BLaER1 treated with 17β-estradiol and CSF1 and Interleukin-3, amounts not matched to agents 10 nM and 100 nM (cell line): Measurements from ENCODE around the gene DEUP1.

Source experiments
- H3K27ac ChIP-seq, 11 experiments: shearing (Covaris generic); formaldehyde crosslinking; 2 replicates each; pipeline ENCODE4 v1.8.1; 2022
- H3K27me3 ChIP-seq, 11 experiments: shearing (Covaris generic); formaldehyde crosslinking; 2 replicates each; pipeline ENCODE4 v1.8.1; 2022
- H3K36me3 ChIP-seq, 11 experiments: shearing (Covaris generic); formaldehyde crosslinking; 2 replicates each; pipeline ENCODE4 v1.8.1; 2022
- H3K4me1 ChIP-seq, 10 experiments: shearing (Covaris generic); formaldehyde crosslinking; 2 replicates each; pipeline ENCODE4 v1.8.1; 2022
- H3K4me2 ChIP-seq, 11 experiments: shearing (Covaris generic); formaldehyde crosslinking; 2 replicates each; pipeline ENCODE4 v1.8.1; 2022
- H3K4me3 ChIP-seq, 10 experiments: shearing (Covaris generic); formaldehyde crosslinking; 2 replicates each; pipeline ENCODE4 v1.8.1; 2022
- H3K9ac ChIP-seq, 11 experiments: shearing (Covaris generic); formaldehyde crosslinking; 2 replicates each; pipeline ENCODE4 v1.8.1; 2022
- H3K9me3 ChIP-seq, 11 experiments: shearing (Covaris generic); formaldehyde crosslinking; replicated peaks in 1 of 11; 2 replicates each; pipeline ENCODE4 v1.8.1; 2022
- H4K20me1 ChIP-seq, 11 experiments: shearing (Covaris generic); formaldehyde crosslinking; 2 replicates each; pipeline ENCODE4 v1.8.1; 2022
- Cebpa-rat ChIP-seq, 11 experiments: shearing (Covaris generic); IDR thresholded peaks; 2 replicates each; pipeline ENCODE4 v1.8.1; 2022

DEUP1 gene

DNA sequence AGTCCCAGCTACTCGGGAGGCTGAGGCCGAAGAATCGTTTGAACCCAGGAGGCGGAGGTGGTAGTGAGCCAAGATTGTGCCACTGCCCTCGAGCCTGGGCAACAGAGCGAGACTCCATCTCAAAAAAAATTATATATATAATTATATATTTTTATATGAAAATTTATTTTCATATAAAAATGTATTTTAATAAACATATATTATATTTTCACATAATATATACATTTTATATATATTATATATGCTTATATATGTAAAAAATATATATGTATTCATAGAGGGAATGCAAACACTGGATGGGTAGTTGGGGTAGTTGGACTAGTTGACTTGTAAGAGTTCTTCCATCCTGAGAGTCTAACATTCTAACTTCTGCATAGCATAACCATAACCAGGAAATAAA, 20.3 kb downstream of the DEUP1 start:
- no peaks in the 10 kb centered on the region for H4K20me1 ChIP-seq
- H3K36me3 ChIP-seq, result no peaks in the 10 kb centered on the region
- no peaks in the 10 kb centered on the region for H3K4me1 ChIP-seq
- no peak overlapping the region for H3K9ac ChIP-seq
- no peaks in the 10 kb centered on the region for H3K27me3 ChIP-seq
- no peak overlapping the region for H3K4me2 ChIP-seq
- H3K9me3 ChIP-seq, result peaks cover 9 to 15% (median 12%) of the 10 kb centered on the region in 11 experiments; a peak in 21 of 22 replicates
- H3K4me3 ChIP-seq, result no peak overlapping the region
- no peak for TF ChIP-seq Cebpa-rat (IDR thresholded peaks at IDR 0.05)
- H3K27ac ChIP-seq, result no peak overlapping the region

DNA sequence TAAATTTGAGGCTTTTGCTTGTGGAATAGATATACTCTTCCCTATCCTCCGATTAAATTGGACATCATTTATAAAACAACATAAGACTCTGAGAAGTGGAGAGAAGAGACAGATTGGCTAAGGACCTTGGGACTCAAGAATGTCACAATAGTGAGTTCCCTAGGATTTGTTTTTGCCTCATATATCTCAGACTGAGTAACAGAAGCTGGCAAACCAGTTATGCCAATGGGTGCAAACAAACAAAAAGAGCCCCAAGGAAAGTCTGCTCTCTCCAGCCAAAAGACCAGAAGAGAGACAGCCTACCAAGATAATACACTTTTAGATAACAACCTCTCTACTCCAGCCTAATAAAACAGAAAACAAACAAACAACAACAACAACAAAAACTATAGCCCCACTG, 28.9 kb downstream of the DEUP1 start:
- no peaks in the 10 kb centered on the region for H3K27me3 ChIP-seq
- TF ChIP-seq Cebpa-rat (IDR thresholded peaks at IDR 0.05), result no peak
- no peaks in the 10 kb centered on the region for H3K36me3 ChIP-seq
- H3K4me3 ChIP-seq, result no peak overlapping the region
- H3K9ac ChIP-seq, result no peak overlapping the region
- H4K20me1 ChIP-seq, result no peaks in the 10 kb centered on the region
- no peak overlapping the region for H3K4me2 ChIP-seq
- peaks cover 14 to 29% (median 20%) of the 10 kb centered on the region in 11 experiments; a peak in 19 of 22 replicates for H3K9me3 ChIP-seq
- no peaks in the 10 kb centered on the region for H3K4me1 ChIP-seq
- no peak overlapping the region for H3K27ac ChIP-seq

DNA sequence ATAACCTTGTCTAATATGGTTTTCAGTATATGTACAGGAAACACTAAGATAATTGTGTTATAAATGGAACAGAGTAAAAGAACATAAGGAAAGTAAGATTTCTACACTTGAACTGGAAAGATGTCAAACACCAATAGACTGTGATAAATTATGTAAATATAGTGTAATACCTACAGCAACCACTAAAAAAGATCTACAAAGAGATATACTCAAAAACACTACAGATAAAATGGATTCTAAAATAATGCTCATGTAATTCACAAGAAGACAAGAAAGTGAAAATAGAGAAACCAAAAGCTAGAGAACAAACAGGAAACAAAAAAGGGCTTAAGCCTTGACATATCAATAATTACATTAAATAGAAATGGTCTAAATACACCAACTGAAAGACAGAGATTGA, 30.9 kb downstream of the DEUP1 start:
- Histone ChIP-seq H3K27me3 (no peaks in the 10 kb centered on the region), H3K4me3 (no peak overlapping the region), H3K9ac (no peak overlapping the region), H4K20me1 (no peaks in the 10 kb centered on the region), H3K27ac (no peak overlapping the region), H3K9me3 (peaks cover 14 to 29% (median 20%) of the 10 kb centered on the region in 11 experiments; a peak in 19 of 22 replicates), H3K4me2 (no peak overlapping the region), H3K36me3 (no peaks in the 10 kb centered on the region), H3K4me1 (no peaks in the 10 kb centered on the region)
- TF ChIP-seq Cebpa-rat (IDR thresholded peaks at IDR 0.05), result no peak

- TF ChIP-seq Cebpa-rat (IDR thresholded peaks at IDR 0.05), result no peak
- no peak overlapping the region for H3K27ac ChIP-seq
- H3K9ac ChIP-seq, result no peak overlapping the region
- H3K27me3 ChIP-seq, result no peaks in the 10 kb centered on the region
- peaks cover 0 to 12% (median 0%) of the 10 kb centered on the region in 11 experiments; a peak in 4 of 22 replicates for H3K9me3 ChIP-seq
- H3K4me3 ChIP-seq, result no peak overlapping the region
- no peak overlapping the region for H3K4me2 ChIP-seq
- H3K4me1 ChIP-seq, result no peaks in the 10 kb centered on the region
- no peaks in the 10 kb centered on the region for H4K20me1 ChIP-seq
- H3K36me3 ChIP-seq, result no peaks in the 10 kb centered on the region
Observed at GRCh38 chr11:93368022-93368421, 37.5 kb downstream of the DEUP1 start.

DNA sequence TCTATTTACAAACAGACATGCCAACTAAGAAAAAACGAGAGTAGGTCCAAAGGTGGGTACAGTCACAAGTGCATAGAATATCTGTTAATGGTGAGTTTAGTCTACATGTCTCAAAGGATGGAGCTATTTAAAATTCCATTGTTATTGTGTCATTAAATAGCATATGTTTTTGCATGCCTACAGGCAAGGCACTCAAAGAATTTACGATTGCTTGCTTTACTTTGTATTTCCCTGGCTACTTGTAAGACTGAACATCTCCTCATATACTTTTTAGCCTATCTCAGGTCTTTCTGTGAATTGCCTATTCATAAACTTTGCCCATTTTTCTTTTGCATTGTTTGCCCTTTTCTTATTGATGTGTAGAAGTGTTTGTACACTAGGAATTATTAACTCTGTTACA, 39.7 kb downstream of the DEUP1 start:
- Histone ChIP-seq H3K4me3 (no peak overlapping the region), H3K27me3 (no peaks in the 10 kb centered on the region), H3K4me2 (no peak overlapping the region), H3K36me3 (no peaks in the 10 kb centered on the region), H4K20me1 (no peaks in the 10 kb centered on the region), H3K4me1 (no peaks in the 10 kb centered on the region), H3K27ac (no peak overlapping the region), H3K9me3 (peaks cover 0 to 12% (median 0%) of the 10 kb centered on the region in 11 experiments; a peak in 2 of 22 replicates), H3K9ac (no peak overlapping the region)
- no peak for TF ChIP-seq Cebpa-rat (IDR thresholded peaks at IDR 0.05)

DNA sequence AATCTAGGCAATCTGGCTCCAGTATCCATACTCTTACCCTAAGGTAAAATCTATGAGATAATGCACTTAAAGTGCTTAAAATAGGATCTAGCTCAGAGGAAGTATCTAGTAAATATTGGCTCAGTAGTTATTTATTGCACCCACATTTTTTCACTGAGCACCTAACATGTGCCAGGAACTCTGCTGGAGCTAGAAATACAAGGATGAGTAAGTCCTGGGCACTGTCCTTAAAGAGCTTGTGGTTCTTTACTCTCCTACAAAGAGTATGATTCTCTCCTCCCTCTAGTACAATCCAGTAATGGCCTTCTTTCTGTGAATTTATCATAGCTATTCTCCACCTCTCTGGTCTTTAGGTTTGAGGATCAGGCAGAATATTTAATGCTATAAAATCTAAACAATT, 59.2 kb downstream of the DEUP1 start:
- no peak for TF ChIP-seq Cebpa-rat (IDR thresholded peaks at IDR 0.05)
- Histone ChIP-seq H3K27ac (no peak overlapping the region), H3K36me3 (no peaks in the 10 kb centered on the region), H3K9me3 (no peaks in the 10 kb centered on the region), H3K9ac (no peak overlapping the region), H4K20me1 (no peaks in the 10 kb centered on the region), H3K4me3 (no peak overlapping the region), H3K4me2 (no peak overlapping the region), H3K4me1 (no peaks in the 10 kb centered on the region), H3K27me3 (no peaks in the 10 kb centered on the region)

- H4K20me1 ChIP-seq, result no peaks in the 10 kb centered on the region
- TF ChIP-seq Cebpa-rat (IDR thresholded peaks at IDR 0.05), result no peak
- no peak overlapping the region for H3K9ac ChIP-seq
- H3K4me2 ChIP-seq, result no peak overlapping the region
- H3K27ac ChIP-seq, result no peak overlapping the region
- H3K4me3 ChIP-seq, result no peak overlapping the region
- no peaks in the 10 kb centered on the region for H3K9me3 ChIP-seq
- no peaks in the 10 kb centered on the region for H3K4me1 ChIP-seq
- no peaks in the 10 kb centered on the region for H3K36me3 ChIP-seq
- H3K27me3 ChIP-seq, result no peaks in the 10 kb centered on the region
Observed at GRCh38 chr11:93392867-93393266, 62.3 kb downstream of the DEUP1 start.

- no peak overlapping the region for H3K4me2 ChIP-seq
- H4K20me1 ChIP-seq, result no peaks in the 10 kb centered on the region
- no peaks in the 10 kb centered on the region for H3K9me3 ChIP-seq
- no peak overlapping the region for H3K27ac ChIP-seq
- no peak overlapping the region for H3K4me3 ChIP-seq
- no peaks in the 10 kb centered on the region for H3K27me3 ChIP-seq
- H3K9ac ChIP-seq, result no peak overlapping the region
- H3K4me1 ChIP-seq, result no peaks in the 10 kb centered on the region
- TF ChIP-seq Cebpa-rat (IDR thresholded peaks at IDR 0.05), result no peak
- H3K36me3 ChIP-seq, result no peaks in the 10 kb centered on the region
Observed at GRCh38 chr11:93393386-93393785, 62.8 kb downstream of the DEUP1 start.

DNA sequence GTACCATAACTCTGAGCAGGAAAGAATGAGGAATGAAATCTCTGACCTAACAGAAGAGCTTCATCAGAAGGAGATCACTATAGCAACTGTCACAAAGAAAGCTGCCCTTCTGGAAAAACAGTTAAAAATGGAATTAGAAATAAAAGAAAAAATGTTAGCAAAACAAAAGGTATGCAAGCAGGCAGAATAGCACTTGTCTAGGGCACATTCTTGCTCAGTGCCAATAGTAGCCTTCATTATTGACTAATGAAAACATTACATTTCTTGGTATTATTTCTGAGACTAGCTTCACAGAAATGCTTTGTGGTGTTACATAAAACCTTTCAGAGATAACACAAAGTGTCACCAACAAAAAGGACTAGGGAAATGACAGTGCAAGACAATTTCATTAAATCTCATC, 63.9 kb downstream of the DEUP1 start:
- Histone ChIP-seq H3K4me3 (no peak overlapping the region), H4K20me1 (no peaks in the 10 kb centered on the region), H3K9me3 (no peaks in the 10 kb centered on the region), H3K27ac (no peak overlapping the region), H3K36me3 (no peaks in the 10 kb centered on the region), H3K27me3 (no peaks in the 10 kb centered on the region), H3K4me1 (no peaks in the 10 kb centered on the region), H3K4me2 (no peak overlapping the region), H3K9ac (no peak overlapping the region)
- no peak for TF ChIP-seq Cebpa-rat (IDR thresholded peaks at IDR 0.05)

DNA sequence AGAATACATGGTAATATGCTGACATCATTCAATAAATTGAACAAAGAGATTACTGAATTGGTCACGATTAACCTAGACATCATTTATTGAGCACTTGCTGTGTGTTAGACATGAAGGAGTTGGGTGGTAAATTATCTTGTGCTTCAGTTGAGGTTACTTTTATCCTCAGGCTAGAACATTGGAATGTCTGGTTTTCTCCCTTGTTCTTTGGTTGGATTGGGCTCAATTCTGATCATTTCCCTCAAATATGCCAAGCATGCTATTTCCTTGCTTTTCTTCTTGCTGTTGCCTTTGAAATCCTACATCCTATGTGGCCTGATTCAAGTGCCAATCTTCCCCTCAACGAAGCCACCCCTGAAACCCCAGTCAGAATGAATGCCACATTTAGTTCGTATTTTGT, 65.8 kb downstream of the DEUP1 start:
- H3K9me3 ChIP-seq, result no peaks in the 10 kb centered on the region
- no peaks in the 10 kb centered on the region for H3K27me3 ChIP-seq
- no peaks in the 10 kb centered on the region for H3K36me3 ChIP-seq
- H3K27ac ChIP-seq, result no peak overlapping the region
- H3K4me1 ChIP-seq, result no peaks in the 10 kb centered on the region
- no peak overlapping the region for H3K4me2 ChIP-seq
- no peak for TF ChIP-seq Cebpa-rat (IDR thresholded peaks at IDR 0.05)
- H4K20me1 ChIP-seq, result no peaks in the 10 kb centered on the region
- H3K9ac ChIP-seq, result no peak overlapping the region
- H3K4me3 ChIP-seq, result no peak overlapping the region

- Histone ChIP-seq H3K4me3 (no peak overlapping the region), H3K4me2 (no peak overlapping the region), H3K9ac (no peak overlapping the region), H3K36me3 (no peaks in the 10 kb centered on the region), H3K9me3 (no peaks in the 10 kb centered on the region), H3K4me1 (no peaks in the 10 kb centered on the region), H4K20me1 (no peaks in the 10 kb centered on the region), H3K27me3 (no peaks in the 10 kb centered on the region), H3K27ac (no peak overlapping the region)
- no peak for TF ChIP-seq Cebpa-rat (IDR thresholded peaks at IDR 0.05)
Observed at GRCh38 chr11:93403930-93404329, 73.4 kb downstream of the DEUP1 start.
